BJ (cell line): ENCODE results near the gene EEF1AKMT2. TPM values are rescaled to one million over a fixed set of nuclear protein-coding genes. Genes with fewer than 3 reads are reported as not detected.

Experiments used
- CTCF ChIA-PET: fragments of 350-600 bp; formaldehyde crosslinking; extraction: SDS; loops from one replicate; lab custom pipeline; 2021; ENCODE audit warnings: antibody characterized with exemption, inconsistent platforms; lab: Yijun Ruan, JAX
- POLR2A ChIA-PET: fragments of 300-600 bp; sonication (Branson Sonifier 250); formaldehyde crosslinking; extraction: SDS; loops from one replicate; lab custom pipeline; 2021; ENCODE audit warnings: antibody characterized with exemption; lab: Charles Lee
- DNase-seq: peaks from one replicate; pipeline ENCODE4 v3.0.0-alpha.2; 2011; ENCODE audit warnings: low read depth
- H3K27me3 ChIP-seq: 2 replicates; pipeline ENCODE4 v1.6.0; 2011; ENCODE audit warnings: low read length; ENCODE audit not compliant: control insufficient read depth, insufficient read depth
- H3K36me3 ChIP-seq: 2 replicates; pipeline ENCODE4 v1.5.1; 2011; ENCODE audit warnings: low read length; ENCODE audit not compliant: control insufficient read depth, insufficient read depth
- H3K4me3 ChIP-seq: 2 replicates; pipeline ENCODE4 v1.5.1; 2011; ENCODE audit warnings: low read depth, mild to moderate bottlenecking, control low read depth, low read length
- CTCF ChIP-seq: IDR thresholded peaks from 2 replicates; pipeline ENCODE4 v1.5.1; 2011; ENCODE audit warnings: low read depth, mild to moderate bottlenecking, control low read depth, inconsistent platforms, low read length, moderate library complexity; ENCODE audit not compliant: insufficient read depth
- polyA plus RNA-seq: library from polyadenylated mRNA; depleted of rRNA; stranded (reverse); fragments of >200 nt; gene quantifications from 2 replicates; pipeline ENCODE4 v1.2.3, GENCODE V29; 2011

EEF1AKMT2 gene
- polyA plus RNA-seq, 1 experiment, result 8.0 TPM

DNA sequence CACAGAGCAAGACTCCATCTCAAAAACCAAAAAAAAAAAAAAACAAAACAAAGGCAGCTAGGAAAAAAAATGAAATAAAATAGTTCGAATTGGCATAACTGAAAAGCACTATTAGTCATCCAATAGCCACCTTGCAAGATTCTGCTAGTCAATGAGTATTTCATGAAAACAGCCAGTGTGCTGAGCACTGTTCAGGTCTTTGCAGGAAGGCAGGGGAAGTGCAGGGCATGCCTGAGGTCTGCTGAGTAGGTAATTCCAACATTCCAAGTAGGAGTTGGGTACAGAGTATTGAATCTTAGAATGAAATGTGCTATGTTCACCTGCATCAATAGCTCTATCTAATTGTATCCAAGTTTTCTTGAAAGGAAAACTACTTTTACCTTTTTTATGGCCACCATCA is 32.8 kb upstream of the EEF1AKMT2 start:
- POLR2A ChIA-PET, result no interaction called here
- H3K4me3 ChIP-seq, result no peak overlapping the region
- H3K27me3 ChIP-seq, result no peaks in the 10 kb centered on the region
- CTCF ChIA-PET, result interaction anchor here (0.6 to 1.1 kb wide), 3 partner anchors 10 to 132 kb away, joined by 3 read pairs; no protein-coding TSS in a partner anchor
- no peak for TF ChIP-seq CTCF
- peaks cover 7% of the 10 kb centered on the region for H3K36me3 ChIP-seq
- no peak for DNase-seq

- H3K27me3 ChIP-seq, result no peaks in the 10 kb centered on the region
- no peak for TF ChIP-seq CTCF
- ChIA-PET CTCF (no interaction called here), POLR2A (no interaction called here)
- H3K36me3 ChIP-seq, result peaks cover 9% of the 10 kb centered on the region
- no peak overlapping the region for H3K4me3 ChIP-seq
- DNase-seq, result no peak
Measured at GRCh38 chr10:124821520-124821919, 29.8 kb upstream of the EEF1AKMT2 start.

GRCh38 chr10:124820121-124820520 is 28.4 kb upstream of the EEF1AKMT2 start:
- Histone ChIP-seq H3K36me3 (peaks cover 7% of the 10 kb centered on the region), H3K4me3 (no peak overlapping the region), H3K27me3 (no peaks in the 10 kb centered on the region)
- ChIA-PET CTCF (no interaction called here), POLR2A (no interaction called here)
- no peak for DNase-seq
- no peak for TF ChIP-seq CTCF

GRCh38 chr10:124802313-124802675 is 10.6 kb upstream of the EEF1AKMT2 start:
- no peak for TF ChIP-seq CTCF
- Histone ChIP-seq H3K27me3 (peaks cover 2% of the 10 kb centered on the region), H3K36me3 (no peaks in the 10 kb centered on the region), H3K4me3 (peak overlapping the region; percentile 99)
- POLR2A ChIA-PET, result no interaction called here
- CTCF ChIA-PET, result no interaction called here
- no peak for DNase-seq

- CTCF ChIA-PET, result no interaction called here
- POLR2A ChIA-PET, result no interaction called here
- no peak overlapping the region for H3K4me3 ChIP-seq
- H3K36me3 ChIP-seq, result no peaks in the 10 kb centered on the region
- H3K27me3 ChIP-seq, result peaks cover 2% of the 10 kb centered on the region
- no peak for DNase-seq
- no peak for TF ChIP-seq CTCF
Measured at GRCh38 chr10:124799211-124799610, 7.5 kb upstream of the EEF1AKMT2 start.
